Skeletal muscle satellite cell (primary cell): ENCODE measurements around the gene KANSL1.
A peak's percentile ranks its signal among the peaks of the same experiment; 100 is the strongest.

ENCODE experiments used
- H3K27me3 ChIP-seq: 2 replicates; pipeline ENCODE4 v1.7.0; 2013; ENCODE audit warnings: low read length; ENCODE audit not compliant: control insufficient read depth, insufficient read depth
- H3K36me3 ChIP-seq: 2 replicates; pipeline ENCODE4 v1.7.0; 2013; ENCODE audit warnings: mild to moderate bottlenecking, control low read depth, low read length; ENCODE audit not compliant: insufficient read depth
- H3K4me1 ChIP-seq: 2 replicates; pipeline ENCODE4 v1.7.0; 2013; ENCODE audit warnings: low read length; ENCODE audit not compliant: control insufficient read depth, insufficient read depth
- H3K4me2 ChIP-seq: 2 replicates; pipeline ENCODE4 v1.7.0; 2013; ENCODE audit warnings: mild to moderate bottlenecking, low read length
- H3K4me3 ChIP-seq: 2 replicates; pipeline ENCODE4 v1.7.0; 2013; ENCODE audit warnings: low read length
- H3K9ac ChIP-seq: 2 replicates; pipeline ENCODE4 v1.7.0; 2013; ENCODE audit warnings: mild to moderate bottlenecking, low read depth, low read length, moderate library complexity
- H3K9me3 ChIP-seq: replicated peaks from 2 replicates; pipeline ENCODE4 v1.7.0; 2013; ENCODE audit warnings: mild to moderate bottlenecking, control low read depth, low read length

Gene KANSL1

GRCh38 chr17:46060461-46060860 is 132.8 kb downstream of the KANSL1 start:
- H3K9ac ChIP-seq, result no peak overlapping the region
- no peak overlapping the region for H3K4me3 ChIP-seq
- H3K36me3 ChIP-seq, result peaks cover 4% of the 10 kb centered on the region
- no peaks in the 10 kb centered on the region for H3K27me3 ChIP-seq
- H3K4me2 ChIP-seq, result no peak overlapping the region
- H3K9me3 ChIP-seq, result no peaks in the 10 kb centered on the region
- peaks cover 33% of the 10 kb centered on the region for H3K4me1 ChIP-seq

GRCh38 chr17:46059486-46059885 is 133.7 kb downstream of the KANSL1 start:
- Histone ChIP-seq H3K27me3 (no peaks in the 10 kb centered on the region), H3K36me3 (no peaks in the 10 kb centered on the region), H3K4me2 (no peak overlapping the region), H3K9ac (no peak overlapping the region), H3K4me3 (no peak overlapping the region), H3K4me1 (peaks cover 33% of the 10 kb centered on the region), H3K9me3 (no peaks in the 10 kb centered on the region)

GRCh38 chr17:46057366-46057765 is 135.9 kb downstream of the KANSL1 start:
- H3K27me3 ChIP-seq, result no peaks in the 10 kb centered on the region
- peak overlapping the region; percentile 3 for H3K4me2 ChIP-seq
- no peaks in the 10 kb centered on the region for H3K9me3 ChIP-seq
- H3K4me3 ChIP-seq, result no peak overlapping the region
- peaks cover 28% of the 10 kb centered on the region for H3K4me1 ChIP-seq
- H3K9ac ChIP-seq, result no peak overlapping the region
- H3K36me3 ChIP-seq, result no peaks in the 10 kb centered on the region

GRCh38 chr17:46056800-46057304 is 136.4 kb downstream of the KANSL1 start:
- peak overlapping the region; percentile 4 for H3K9ac ChIP-seq
- no peaks in the 10 kb centered on the region for H3K36me3 ChIP-seq
- no peak overlapping the region for H3K4me3 ChIP-seq
- H3K4me1 ChIP-seq, result peaks cover 29% of the 10 kb centered on the region
- peak overlapping the region; percentile 10 for H3K4me2 ChIP-seq
- H3K9me3 ChIP-seq, result no peaks in the 10 kb centered on the region
- no peaks in the 10 kb centered on the region for H3K27me3 ChIP-seq

- Histone ChIP-seq H3K9ac (no peak overlapping the region), H3K4me2 (no peak overlapping the region), H3K36me3 (peaks cover 21% of the 10 kb centered on the region), H3K9me3 (no peaks in the 10 kb centered on the region), H3K4me1 (peaks cover 32% of the 10 kb centered on the region), H3K27me3 (no peaks in the 10 kb centered on the region), H3K4me3 (no peak overlapping the region)
These were observed 139.2 kb downstream of the KANSL1 start for GRCh38 chr17:46053911-46054534.

GRCh38 chr17:46049656-46050055 is 143.6 kb downstream of the KANSL1 start:
- H3K4me2 ChIP-seq, result no peak overlapping the region
- no peaks in the 10 kb centered on the region for H3K27me3 ChIP-seq
- H3K36me3 ChIP-seq, result peaks cover 55% of the 10 kb centered on the region
- H3K4me1 ChIP-seq, result peaks cover 14% of the 10 kb centered on the region
- H3K4me3 ChIP-seq, result no peak overlapping the region
- H3K9ac ChIP-seq, result no peak overlapping the region
- no peaks in the 10 kb centered on the region for H3K9me3 ChIP-seq

GRCh38 chr17:46047856-46048255 is 145.4 kb downstream of the KANSL1 start:
- peaks cover 68% of the 10 kb centered on the region for H3K36me3 ChIP-seq
- H3K9ac ChIP-seq, result no peak overlapping the region
- H3K4me1 ChIP-seq, result peaks cover 4% of the 10 kb centered on the region
- H3K4me2 ChIP-seq, result no peak overlapping the region
- no peak overlapping the region for H3K4me3 ChIP-seq
- H3K27me3 ChIP-seq, result no peaks in the 10 kb centered on the region
- no peaks in the 10 kb centered on the region for H3K9me3 ChIP-seq

GRCh38 chr17:46047398-46047797 is 145.8 kb downstream of the KANSL1 start:
- no peak overlapping the region for H3K9ac ChIP-seq
- H3K27me3 ChIP-seq, result no peaks in the 10 kb centered on the region
- peaks cover 4% of the 10 kb centered on the region for H3K4me1 ChIP-seq
- no peak overlapping the region for H3K4me3 ChIP-seq
- no peaks in the 10 kb centered on the region for H3K9me3 ChIP-seq
- no peak overlapping the region for H3K4me2 ChIP-seq
- peaks cover 72% of the 10 kb centered on the region for H3K36me3 ChIP-seq

- Histone ChIP-seq H3K9ac (no peak overlapping the region), H3K36me3 (peaks cover 76% of the 10 kb centered on the region), H3K9me3 (no peaks in the 10 kb centered on the region), H3K27me3 (no peaks in the 10 kb centered on the region), H3K4me3 (no peak overlapping the region), H3K4me2 (no peak overlapping the region), H3K4me1 (peaks cover 4% of the 10 kb centered on the region)
These were observed 146.3 kb downstream of the KANSL1 start for GRCh38 chr17:46046957-46047356.

GRCh38 chr17:46045639-46046038 is 147.6 kb downstream of the KANSL1 start:
- Histone ChIP-seq H3K4me1 (no peaks in the 10 kb centered on the region), H3K27me3 (no peaks in the 10 kb centered on the region), H3K4me2 (no peak overlapping the region), H3K4me3 (no peak overlapping the region), H3K9me3 (no peaks in the 10 kb centered on the region), H3K9ac (no peak overlapping the region), H3K36me3 (peaks cover 71% of the 10 kb centered on the region)

GRCh38 chr17:46044989-46045388 is 148.2 kb downstream of the KANSL1 start:
- H3K4me2 ChIP-seq, result no peak overlapping the region
- no peaks in the 10 kb centered on the region for H3K9me3 ChIP-seq
- H3K27me3 ChIP-seq, result no peaks in the 10 kb centered on the region
- peaks cover 69% of the 10 kb centered on the region for H3K36me3 ChIP-seq
- H3K4me3 ChIP-seq, result no peak overlapping the region
- no peaks in the 10 kb centered on the region for H3K4me1 ChIP-seq
- H3K9ac ChIP-seq, result no peak overlapping the region

GRCh38 chr17:46044286-46044928 is 148.8 kb downstream of the KANSL1 start:
- peaks cover 71% of the 10 kb centered on the region for H3K36me3 ChIP-seq
- no peak overlapping the region for H3K4me3 ChIP-seq
- no peak overlapping the region for H3K4me2 ChIP-seq
- no peaks in the 10 kb centered on the region for H3K9me3 ChIP-seq
- H3K4me1 ChIP-seq, result no peaks in the 10 kb centered on the region
- H3K9ac ChIP-seq, result no peak overlapping the region
- no peaks in the 10 kb centered on the region for H3K27me3 ChIP-seq
